GM12872 (cell line): ENCODE measurements around the gene TNFRSF1A.

ENCODE experiments used
- CTCF ChIP-seq: IDR thresholded peaks from 3 replicates; pipeline ENCODE4 v1.5.1; 2011; ENCODE audit warnings: low read depth, mild to moderate bottlenecking, low read length, moderate library complexity; ENCODE audit not compliant: insufficient read depth

The TNFRSF1A gene

GRCh38 chr12:6326316-6327228, 15.3 kb downstream of the TNFRSF1A start:
- TF ChIP-seq CTCF: peak; percentile 44

DNA sequence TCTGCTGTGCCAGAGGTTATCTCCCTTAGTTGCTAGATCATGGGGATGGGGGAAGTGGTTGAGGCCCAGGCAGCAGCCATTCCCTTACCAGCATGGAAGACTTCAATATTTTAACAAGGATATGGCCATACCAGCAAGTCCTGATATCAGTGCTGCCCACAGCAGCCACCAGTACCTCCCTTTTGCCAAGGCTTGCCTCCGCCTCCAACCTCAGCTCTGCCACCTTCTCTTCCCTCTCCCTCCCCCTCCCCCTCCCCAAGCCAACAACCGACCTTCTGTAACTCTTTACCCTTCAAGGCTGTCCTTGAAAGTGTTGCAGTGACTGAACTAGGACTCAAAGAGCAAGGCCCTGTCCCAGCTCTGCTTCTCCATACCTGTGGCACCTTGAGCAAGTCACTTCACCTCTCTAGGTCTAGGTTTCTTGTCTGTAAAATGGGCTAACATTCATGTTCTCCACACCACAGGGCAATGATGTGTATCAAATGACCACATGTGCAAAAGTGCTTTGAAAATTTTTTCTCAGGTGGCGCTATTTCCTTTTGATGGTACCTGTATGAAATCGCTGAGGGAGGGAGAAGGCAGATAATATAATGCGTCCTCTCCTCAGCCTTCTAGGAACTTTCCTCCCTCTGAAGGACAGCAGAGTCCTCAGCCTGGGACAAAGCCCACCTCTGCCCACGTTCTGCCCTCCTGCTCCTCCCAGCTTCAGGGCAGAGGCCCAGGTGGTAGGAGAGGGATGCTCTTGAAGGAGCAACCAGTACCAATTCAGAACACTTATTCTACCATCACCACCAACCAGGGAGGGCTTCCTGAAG, 16.7 kb downstream of the TNFRSF1A start:
- no peak for TF ChIP-seq CTCF

- TF ChIP-seq CTCF: no peak
Observed at GRCh38 chr12:6323995-6324711, 17.7 kb downstream of the TNFRSF1A start.

DNA sequence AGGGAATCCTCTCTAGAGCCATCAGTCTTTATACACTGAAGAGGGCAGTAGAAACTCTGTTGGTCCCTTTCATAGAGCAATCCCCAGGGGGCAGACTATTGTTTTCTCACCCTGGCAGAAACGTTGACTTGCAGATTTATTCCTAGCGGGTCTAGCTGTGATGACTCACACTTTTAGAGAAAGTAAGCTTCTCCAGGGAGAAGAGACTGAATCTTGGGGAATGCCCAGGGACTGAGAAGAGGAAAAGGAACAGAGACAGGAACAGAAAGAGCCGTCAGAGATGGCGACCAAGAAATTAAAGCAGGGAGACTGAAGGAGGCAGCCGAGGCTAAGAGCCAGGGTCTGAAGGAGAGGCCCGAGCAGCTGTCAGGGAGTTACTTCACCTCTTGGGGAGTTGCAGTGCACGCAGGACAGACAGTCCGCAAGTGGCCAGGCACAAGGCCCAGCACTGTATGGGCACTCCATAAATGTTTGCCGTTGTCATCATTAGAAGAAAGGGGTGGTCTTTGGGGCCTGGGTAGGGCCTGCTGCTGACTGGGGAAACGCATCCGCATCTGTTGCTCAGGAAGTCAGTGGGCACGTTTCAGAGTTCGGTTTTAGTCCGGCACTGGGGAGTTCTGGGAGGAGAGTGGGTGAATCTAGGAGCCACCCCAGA, 18.4 kb downstream of the TNFRSF1A start:
- peak; percentile 49; the same call in 2 of the 3 replicates for TF ChIP-seq CTCF

DNA sequence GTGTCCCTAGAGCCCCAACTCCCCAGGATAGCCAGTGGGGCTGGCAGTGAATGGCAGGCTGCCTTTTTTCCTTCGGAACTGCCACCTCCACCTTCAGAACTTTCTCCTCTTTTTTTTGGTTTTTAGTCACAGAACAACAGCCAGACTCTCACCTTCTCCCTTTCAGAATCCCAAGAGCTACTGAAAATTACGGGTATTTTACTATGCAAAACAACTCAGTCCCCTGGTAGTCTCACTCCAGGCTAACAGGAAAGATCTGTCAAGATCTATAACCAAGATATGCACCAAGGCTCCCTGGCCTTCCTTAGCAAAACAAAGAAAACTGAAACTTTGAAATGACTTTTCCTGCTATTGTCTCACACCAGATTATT, 18.9 kb downstream of the TNFRSF1A start:
- TF ChIP-seq CTCF: no peak

- TF ChIP-seq CTCF: no peak
Observed at GRCh38 chr12:6322352-6322751, 19.5 kb downstream of the TNFRSF1A start.
